ENCODE results near the gene PIGBOS1.
"Not testable (repeated sequence)": the region's sequence is repeated elsewhere in the genome, so short reads cannot be mapped to it uniquely, and the experiment has no call there.

Gene PIGBOS1

GRCh38 chr15:55290528-55291057 lies 28.3 kb downstream of the PIGBOS1 start:
- peak; percentile 62 for DNase-seq

- peak; percentile 50 for DNase-seq
Observed at GRCh38 chr15:55289746-55290527, 29.0 kb downstream of the PIGBOS1 start, which contains the start of gene RAB27A. TSS of gene RAB27A (minus strand) at chr15:55289813. CDS start at chr15:55234934, 54,879 bp downstream.

GRCh38 chr15:55289011-55289745 lies 29.7 kb downstream of the PIGBOS1 start:
- peak; percentile 0 for DNase-seq

GRCh38 chr15:55288006-55288717 lies 30.8 kb downstream of the PIGBOS1 start:
- DNase-seq = no peak

GRCh38 chr15:55286442-55287189 lies 32.3 kb downstream of the PIGBOS1 start:
- DNase-seq = not testable (repeated sequence)

GRCh38 chr15:55284426-55284825 lies 34.5 kb downstream of the PIGBOS1 start:
- no peak for DNase-seq

- DNase-seq = no peak
Observed at GRCh38 chr15:55283379-55284147, 35.4 kb downstream of the PIGBOS1 start.

- DNase-seq = no peak
Observed at GRCh38 chr15:55282284-55282833, 36.6 kb downstream of the PIGBOS1 start.

GRCh38 chr15:55281517-55282228 lies 37.2 kb downstream of the PIGBOS1 start:
- no peak for DNase-seq

GRCh38 chr15:55280589-55280988 lies 38.3 kb downstream of the PIGBOS1 start:
- DNase-seq = not testable (repeated sequence)

GRCh38 chr15:55279746-55280351 lies 39.1 kb downstream of the PIGBOS1 start:
- DNase-seq = no peak

- no peak for DNase-seq
Observed at GRCh38 chr15:55279100-55279745, 39.7 kb downstream of the PIGBOS1 start.

GRCh38 chr15:55277715-55278114 lies 41.2 kb downstream of the PIGBOS1 start:
- no peak for DNase-seq

- no peak for DNase-seq
Observed at GRCh38 chr15:55277116-55277564, 41.8 kb downstream of the PIGBOS1 start.

GRCh38 chr15:55276324-55276723 lies 42.6 kb downstream of the PIGBOS1 start:
- no peak for DNase-seq

- DNase-seq = no peak
Observed at GRCh38 chr15:55270291-55270690, 48.6 kb downstream of the PIGBOS1 start.

GRCh38 chr15:55268176-55268695 lies 50.7 kb downstream of the PIGBOS1 start:
- no peak for DNase-seq

GRCh38 chr15:55267401-55268175 lies 51.3 kb downstream of the PIGBOS1 start:
- DNase-seq = no peak

All from NCI-H345 (cell line).